HG02981 (cell line): ENCODE results near the gene GORAB.

Experiments used
- ATAC-seq: cut with Tn5 transposase; IDR thresholded peaks from one replicate; pipeline ENCODE4 v1.9.1; 2021; ENCODE audit warnings: mild to moderate bottlenecking, moderate library complexity; ENCODE audit not compliant: unreplicated experiment

GORAB gene

GRCh38 chr1:170531758-170532657 is at the start of gene GORAB:
GORAB (plus strand) TSS chr1:170532166; CDS start chr1:170532224, 58 bp downstream.
- ATAC-seq, result peak; percentile 97

- no peak for ATAC-seq
Measured at GRCh38 chr1:170483051-170483450, 48.9 kb upstream of the GORAB start.

- no peak for ATAC-seq
Measured at GRCh38 chr1:170487503-170487902, 44.5 kb upstream of the GORAB start.

- no peak for ATAC-seq
Measured at GRCh38 chr1:170491291-170491690, 40.7 kb upstream of the GORAB start.

- no peak for ATAC-seq
Measured at GRCh38 chr1:170494369-170494768, 37.6 kb upstream of the GORAB start.

GRCh38 chr1:170495006-170495405 is 37.0 kb upstream of the GORAB start:
- ATAC-seq, result no peak

GRCh38 chr1:170498876-170499275 is 33.1 kb upstream of the GORAB start:
- no peak for ATAC-seq

GRCh38 chr1:170503665-170504064 is 28.3 kb upstream of the GORAB start:
- no peak for ATAC-seq

GRCh38 chr1:170510163-170510562 is 21.8 kb upstream of the GORAB start:
- no peak for ATAC-seq

- ATAC-seq, result no peak
Measured at GRCh38 chr1:170511038-170511437, 20.9 kb upstream of the GORAB start.

- ATAC-seq, result no peak
Measured at GRCh38 chr1:170513138-170513537, 18.8 kb upstream of the GORAB start.

- ATAC-seq, result no peak
Measured at GRCh38 chr1:170518185-170518834, 13.7 kb upstream of the GORAB start.

- ATAC-seq, result no peak
Measured at GRCh38 chr1:170518965-170519364, 13.0 kb upstream of the GORAB start.

- no peak for ATAC-seq
Measured at GRCh38 chr1:170520601-170521000, 11.4 kb upstream of the GORAB start.

- no peak for ATAC-seq
Measured at GRCh38 chr1:170521818-170522217, 10.1 kb upstream of the GORAB start.

- ATAC-seq, result no peak
Measured at GRCh38 chr1:170530972-170531757, 801 bp upstream of the GORAB start.

- ATAC-seq, result no peak
Measured at GRCh38 chr1:170533298-170533697, 1.3 kb downstream of the GORAB start.

GRCh38 chr1:170534626-170535147 is 2.7 kb downstream of the GORAB start:
- no peak for ATAC-seq

- ATAC-seq, result no peak
Measured at GRCh38 chr1:170535418-170535817, 3.5 kb downstream of the GORAB start.

- ATAC-seq, result no peak
Measured at GRCh38 chr1:170536924-170537551, 5.1 kb downstream of the GORAB start.
